Measurements from ENCODE around the gene LDAH.

GRCh38 chr2:20829861-20830260 lies 7.0 kb upstream of the LDAH start:
- TF ChIP-seq REST (IDR thresholded peaks at IDR 0.05; ENCODE audit: unreplicated experiment) (no peak), CTCF (conservative IDR thresholded peaks at IDR 0.05; ENCODE audit: low read depth in 2 of 2) (no peak), EZH2 (IDR thresholded peaks at IDR 0.05; ENCODE audit: low read depth, unreplicated experiment) (no peak), POLR2AphosphoS5 (IDR thresholded peaks at IDR 0.05; ENCODE audit: low read depth) (no peak)

All from GM23338 (cell line).